Measurements from ENCODE around the gene MANF. TPM values are rescaled to one million over a fixed set of nuclear protein-coding genes. Genes with fewer than 3 reads are reported as not detected.

MANF gene
- total and polyA plus RNA-seq, 2 of the 13 experiments (the other 11 are each of a cell fraction or from before 2014, with no cell fraction given) = 55.4 to 269 TPM

DNA sequence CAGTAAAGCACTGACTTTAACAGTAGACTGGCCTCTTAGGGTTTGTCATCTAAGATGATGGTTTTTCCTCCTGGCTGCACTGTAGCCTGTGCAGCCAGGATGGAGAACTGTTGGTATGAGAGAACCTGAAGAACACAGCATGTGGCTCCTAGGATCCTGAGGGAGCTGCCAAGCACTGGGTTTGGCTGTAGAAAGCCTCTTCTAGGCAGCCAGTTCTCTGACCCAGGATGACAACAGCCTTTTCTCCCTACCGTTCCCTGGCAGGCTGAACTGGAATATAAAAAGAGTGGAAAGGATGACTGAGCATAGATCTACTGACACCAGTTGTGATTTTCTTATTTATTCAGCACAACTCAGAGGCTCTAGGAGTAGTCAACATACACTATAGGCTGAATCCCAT, 34.3 kb upstream of the MANF start:
- ChIA-PET CTCF (ENCODE audit: low intra/inter-chr PET ratio, low total read pairs) (no interaction called here), POLR2A (no interaction called here)
- Histone ChIP-seq H3K9ac (ENCODE audit: insufficient read depth, low read depth, low read length) (no peak overlapping the region), H3K27ac (ENCODE audit: extremely low read length, insufficient read depth, low read length) (no peak overlapping the region), H3K79me2 (ENCODE audit: insufficient read depth, low read length) (no peaks in the 10 kb centered on the region), H2AFZ (ENCODE audit: low read length) (no peak overlapping the region), H3K9me3 (ENCODE audit: low read length) (no peaks in the 10 kb centered on the region), H3K27me3 (ENCODE audit: control insufficient read depth in 1 of 2, insufficient read depth in 2 of 2, low read length in 2 of 2) (no peaks in the 10 kb centered on the region), H3K4me1 (ENCODE audit: insufficient read depth, low read length) (no peaks in the 10 kb centered on the region), H4K20me1 (ENCODE audit: insufficient read depth, low read length) (no peaks in the 10 kb centered on the region), H3K36me3 (replicated peaks in 1 of 2; ENCODE audit: control insufficient read depth in 1 of 2, insufficient read depth in 2 of 2, low read length in 2 of 2) (no peaks in the 10 kb centered on the region), H3K4me3 (replicated peaks in 1 of 3; ENCODE audit: insufficient read depth in 1 of 3, low read depth in 2 of 3, low read length in 3 of 3) (no peak overlapping the region), H3K4me2 (ENCODE audit: low read depth, low read length) (no peak overlapping the region)
- intact Hi-C loops (cut with micrococcal nuclease; ENCODE audit: unreplicated experiment) (no loop called here), in situ Hi-C loops (cut with HindIII; ENCODE audit: extremely low pct_ligation_motif_present, low pct_unique_long_range_greater_than_20kb) (no loop called here)
- no TSS peak for BruUV-seq (replicated peaks)
- WGBS (ENCODE audit: low lambda C conversion rate) = 77% methylated on average over 1 of the region's 1 CpG
- ATAC-seq (no peak), DNase-seq (ENCODE audit: low spot score) (no peak), FAIRE-seq (no peak)
- no peak for TF ChIP-seq FLYWCH1 (CRISPR knock-in tag; IDR thresholded peaks at IDR 0.05)
- TF ChIP-seq ZNF121 (CRISPR knock-in tag; IDR thresholded peaks at IDR 0.05) = no peak
- TF ChIP-seq, protein P1, sequence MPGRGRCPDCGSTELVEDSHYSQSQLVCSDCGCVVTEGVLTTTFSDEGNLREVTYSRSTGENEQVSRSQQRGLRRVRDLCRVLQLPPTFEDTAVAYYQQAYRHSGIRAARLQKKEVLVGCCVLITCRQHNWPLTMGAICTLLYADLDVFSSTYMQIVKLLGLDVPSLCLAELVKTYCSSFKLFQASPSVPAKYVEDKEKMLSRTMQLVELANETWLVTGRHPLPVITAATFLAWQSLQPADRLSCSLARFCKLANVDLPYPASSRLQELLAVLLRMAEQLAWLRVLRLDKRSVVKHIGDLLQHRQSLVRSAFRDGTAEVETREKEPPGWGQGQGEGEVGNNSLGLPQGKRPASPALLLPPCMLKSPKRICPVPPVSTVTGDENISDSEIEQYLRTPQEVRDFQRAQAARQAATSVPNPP (CRISPR knock-in tag; IDR thresholded peaks at IDR 0.05) = no peak
- no peak for TF ChIP-seq ESRRA (CRISPR knock-in tag; IDR thresholded peaks at IDR 0.05; ENCODE audit: low read depth)
- no peak for TF ChIP-seq ZKSCAN5 (CRISPR knock-in tag; IDR thresholded peaks at IDR 0.05)
- TF ChIP-seq TCF7 (IDR thresholded peaks at IDR 0.05; ENCODE audit: low read depth) = no peak
- TF ChIP-seq, protein P2, sequence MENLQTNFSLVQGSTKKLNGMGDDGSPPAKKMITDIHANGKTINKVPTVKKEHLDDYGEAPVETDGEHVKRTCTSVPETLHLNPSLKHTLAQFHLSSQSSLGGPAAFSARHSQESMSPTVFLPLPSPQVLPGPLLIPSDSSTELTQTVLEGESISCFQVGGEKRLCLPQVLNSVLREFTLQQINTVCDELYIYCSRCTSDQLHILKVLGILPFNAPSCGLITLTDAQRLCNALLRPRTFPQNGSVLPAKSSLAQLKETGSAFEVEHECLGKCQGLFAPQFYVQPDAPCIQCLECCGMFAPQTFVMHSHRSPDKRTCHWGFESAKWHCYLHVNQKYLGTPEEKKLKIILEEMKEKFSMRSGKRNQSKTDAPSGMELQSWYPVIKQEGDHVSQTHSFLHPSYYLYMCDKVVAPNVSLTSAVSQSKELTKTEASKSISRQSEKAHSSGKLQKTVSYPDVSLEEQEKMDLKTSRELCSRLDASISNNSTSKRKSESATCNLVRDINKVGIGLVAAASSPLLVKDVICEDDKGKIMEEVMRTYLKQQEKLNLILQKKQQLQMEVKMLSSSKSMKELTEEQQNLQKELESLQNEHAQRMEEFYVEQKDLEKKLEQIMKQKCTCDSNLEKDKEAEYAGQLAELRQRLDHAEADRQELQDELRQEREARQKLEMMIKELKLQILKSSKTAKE (CRISPR knock-in tag; IDR thresholded peaks at IDR 0.05; ENCODE audit: borderline replicate concordance) = no peak
- no peak for TF ChIP-seq HNRNPLL (IDR thresholded peaks at IDR 0.05; ENCODE audit: low read depth, low read length, poor library complexity, severe bottlenecking)
- TF ChIP-seq ZFYVE20 (CRISPR knock-in tag; IDR thresholded peaks at IDR 0.05; ENCODE audit: borderline replicate concordance, low read depth) = no peak
- TF ChIP-seq, protein P3, sequence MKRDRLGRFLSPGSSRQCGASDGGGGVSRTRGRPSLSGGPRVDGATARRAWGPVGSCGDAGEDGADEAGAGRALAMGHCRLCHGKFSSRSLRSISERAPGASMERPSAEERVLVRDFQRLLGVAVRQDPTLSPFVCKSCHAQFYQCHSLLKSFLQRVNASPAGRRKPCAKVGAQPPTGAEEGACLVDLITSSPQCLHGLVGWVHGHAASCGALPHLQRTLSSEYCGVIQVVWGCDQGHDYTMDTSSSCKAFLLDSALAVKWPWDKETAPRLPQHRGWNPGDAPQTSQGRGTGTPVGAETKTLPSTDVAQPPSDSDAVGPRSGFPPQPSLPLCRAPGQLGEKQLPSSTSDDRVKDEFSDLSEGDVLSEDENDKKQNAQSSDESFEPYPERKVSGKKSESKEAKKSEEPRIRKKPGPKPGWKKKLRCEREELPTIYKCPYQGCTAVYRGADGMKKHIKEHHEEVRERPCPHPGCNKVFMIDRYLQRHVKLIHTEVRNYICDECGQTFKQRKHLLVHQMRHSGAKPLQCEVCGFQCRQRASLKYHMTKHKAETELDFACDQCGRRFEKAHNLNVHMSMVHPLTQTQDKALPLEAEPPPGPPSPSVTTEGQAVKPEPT (CRISPR knock-in tag; IDR thresholded peaks at IDR 0.05; ENCODE audit: low read depth) = no peak
- no peak for TF ChIP-seq HMG20B (CRISPR knock-in tag; conservative IDR thresholded peaks at IDR 0.05)
- TF ChIP-seq XRCC5 (optimal IDR thresholded peaks at IDR 0.05; ENCODE audit: low read length) = no peak
- no peak for TF ChIP-seq KDM5A (IDR thresholded peaks at IDR 0.05; ENCODE audit: borderline replicate concordance, low read length)
- no peak for TF ChIP-seq ZNF230 (CRISPR knock-in tag; IDR thresholded peaks at IDR 0.05)
- TF ChIP-seq, protein P4, sequence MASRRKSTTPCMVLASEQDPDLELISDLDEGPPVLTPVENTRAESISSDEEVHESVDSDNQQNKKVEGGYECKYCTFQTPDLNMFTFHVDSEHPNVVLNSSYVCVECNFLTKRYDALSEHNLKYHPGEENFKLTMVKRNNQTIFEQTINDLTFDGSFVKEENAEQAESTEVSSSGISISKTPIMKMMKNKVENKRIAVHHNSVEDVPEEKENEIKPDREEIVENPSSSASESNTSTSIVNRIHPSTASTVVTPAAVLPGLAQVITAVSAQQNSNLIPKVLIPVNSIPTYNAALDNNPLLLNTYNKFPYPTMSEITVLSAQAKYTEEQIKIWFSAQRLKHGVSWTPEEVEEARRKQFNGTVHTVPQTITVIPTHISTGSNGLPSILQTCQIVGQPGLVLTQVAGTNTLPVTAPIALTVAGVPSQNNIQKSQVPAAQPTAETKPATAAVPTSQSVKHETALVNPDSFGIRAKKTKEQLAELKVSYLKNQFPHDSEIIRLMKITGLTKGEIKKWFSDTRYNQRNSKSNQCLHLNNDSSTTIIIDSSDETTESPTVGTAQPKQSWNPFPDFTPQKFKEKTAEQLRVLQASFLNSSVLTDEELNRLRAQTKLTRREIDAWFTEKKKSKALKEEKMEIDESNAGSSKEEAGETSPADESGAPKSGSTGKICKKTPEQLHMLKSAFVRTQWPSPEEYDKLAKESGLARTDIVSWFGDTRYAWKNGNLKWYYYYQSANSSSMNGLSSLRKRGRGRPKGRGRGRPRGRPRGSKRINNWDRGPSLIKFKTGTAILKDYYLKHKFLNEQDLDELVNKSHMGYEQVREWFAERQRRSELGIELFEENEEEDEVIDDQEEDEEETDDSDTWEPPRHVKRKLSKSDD (CRISPR knock-in tag; IDR thresholded peaks at IDR 0.05; ENCODE audit: low read depth) = no peak
- TF ChIP-seq, protein P5, sequence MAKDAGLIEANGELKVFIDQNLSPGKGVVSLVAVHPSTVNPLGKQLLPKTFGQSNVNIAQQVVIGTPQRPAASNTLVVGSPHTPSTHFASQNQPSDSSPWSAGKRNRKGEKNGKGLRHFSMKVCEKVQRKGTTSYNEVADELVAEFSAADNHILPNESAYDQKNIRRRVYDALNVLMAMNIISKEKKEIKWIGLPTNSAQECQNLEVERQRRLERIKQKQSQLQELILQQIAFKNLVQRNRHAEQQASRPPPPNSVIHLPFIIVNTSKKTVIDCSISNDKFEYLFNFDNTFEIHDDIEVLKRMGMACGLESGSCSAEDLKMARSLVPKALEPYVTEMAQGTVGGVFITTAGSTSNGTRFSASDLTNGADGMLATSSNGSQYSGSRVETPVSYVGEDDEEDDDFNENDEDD (CRISPR knock-in tag; IDR thresholded peaks at IDR 0.05; ENCODE audit: borderline replicate concordance) = no peak

Measured in HepG2 (cell line).